Adrenal gland (tissue), 12 donors: Measurements from ENCODE around the gene GAL3ST1. TPM values are rescaled to one million over a fixed set of nuclear protein-coding genes. Genes with fewer than 3 reads are reported as not detected.
A peak's percentile ranks its signal among the peaks of the same experiment; 100 is the strongest.
"Not testable (repeated sequence)": the region's sequence is repeated elsewhere in the genome, so short reads cannot be mapped to it uniquely, and the experiment has no call there.

Experiments used
- DNase-seq, 7 donors: peaks; one replicate each; pipeline ENCODE4 v3.0.0-alpha.2; 2019 to 2020
- H3K27ac ChIP-seq, 5 donors: fragments of 200-600 bp; sonication (generic) in 4 of 5; 1 replicate in 3 of 5; 2 replicates in 2 of 5; pipeline versions ENCODE4 v1.5.1 to v1.8.0; 2016 to 2020; ENCODE audit warnings: mild to moderate bottlenecking in 1 of 5
- H3K27me3 ChIP-seq: fragments of 200-600 bp; 2 replicates; pipeline ENCODE4 v1.8.0; 2021
- H3K36me3 ChIP-seq, 2 donors: fragments of 200-600 bp; replicated peaks in 1 of 2; 1 replicate in 1 of 2; 2 replicates in 1 of 2; pipeline versions ENCODE4 v1.5.1 to v1.8.0; 2018 to 2022
- H3K4me1 ChIP-seq, 2 donors: fragments of 200-600 bp; replicated peaks in 1 of 2; 1 replicate in 1 of 2; 2 replicates in 1 of 2; pipeline versions ENCODE4 v1.5.1 to v1.8.0; 2018 to 2021
- H3K4me3 ChIP-seq, 4 donors: fragments of 200-600 bp; sonication (generic) in 3 of 4; one replicate each; pipeline ENCODE4 v1.5.1; 2016 to 2018
- H3K9me3 ChIP-seq, 3 donors: fragments of 200-600 bp; sonication (generic) in 1 of 3; replicated peaks in 1 of 3; 1 replicate in 2 of 3; 2 replicates in 1 of 3; pipeline versions ENCODE4 v1.5.1 to v1.8.0; 2016 to 2021
- POLR2A ChIP-seq, 2 donors: fragments of 450-650 bp; IDR thresholded peaks; one replicate each; pipeline ENCODE4 v1.6.1; 2017; ENCODE audit warnings: antibody characterized with exemption in 2 of 2, mild to moderate bottlenecking in 2 of 2, moderate library complexity in 1 of 2
- WGBS, 4 donors: extraction: QIAGEN DNeasy Blood & Tissue Kit in 2 of 4; methylation state at CpG; one replicate each; pipeline versions ENCODE4 v1.1.5 to v1.1.7; 2013 to 2017; 5-methylcytosine and 5-hydroxymethylcytosine counted together
- intact Hi-C, 2 donors: fragments of 100-400 bp; cut with DNase I; formaldehyde crosslinking; loops; one replicate each; pipeline versions ENCODE4 v1.14.1 to v1.15.0; 2022 to 2023
- polyA plus RNA-seq, 3 donors: library from polyadenylated mRNA; stranded (reverse); fragments of 200-250 nt in 2 of 3; fragments of 350-450 nt in 1 of 3; fragmentation: Illumina TruSeq in 1 of 3; extraction: RNeasy Lipid Tissue Mini Kit (QIAGEN cat#74804) in 1 of 3; gene quantifications; one replicate each; pipeline ENCODE4 v1.2.3, GENCODE V29; 2013 to 2014
- total RNA-seq, 9 donors: library from RNA; depleted of rRNA in 4 of 9; stranded (reverse); fragments of >200 nt in 4 of 9; fragments of 120-200 nt in 1 of 9; fragmentation: NEBNext Ultra II Directional in 1 of 9; extraction: Animal tissue kit (Norgen Biotek cat#: 25700) in 1 of 9; gene quantifications; one replicate each; pipeline versions ENCODE4 v1.1.0 to v1.2.4, GENCODE V29; 2013 to 2023
- TF ChIP-seq, protein P1 (sequence below), 6 experiments: fragments of 450-650 bp in 4 of 6; fragments of 200-600 bp in 2 of 6; sonication (generic) in 1 of 6; IDR thresholded peaks; 1 replicate in 5 of 6; 2 replicates in 1 of 6; pipeline versions ENCODE4 v1.5.1 to v1.8.0; 2016 to 2021; ENCODE audit warnings: antibody characterized with exemption in 6 of 6, mild to moderate bottlenecking in 2 of 6, moderate library complexity in 1 of 6
- donor health status: healthy with polysubstance abuse.
- donor health status: Bipolar disorder and iron deficiency.
- donor health status: DM: yes; HTN: yes; CAD: no.
- donor health status: DM: no; HTN: no; CAD: no.
- donor health status: DM: no; HTN: no; CAD: no.
- donor health status: DM: yes; HTN: yes; CAD: no.

The GAL3ST1 gene
- total and polyA plus RNA-seq, 12 donors = 0.31 to 0.72 (median 0.45) TPM; not detected in 8

DNA sequence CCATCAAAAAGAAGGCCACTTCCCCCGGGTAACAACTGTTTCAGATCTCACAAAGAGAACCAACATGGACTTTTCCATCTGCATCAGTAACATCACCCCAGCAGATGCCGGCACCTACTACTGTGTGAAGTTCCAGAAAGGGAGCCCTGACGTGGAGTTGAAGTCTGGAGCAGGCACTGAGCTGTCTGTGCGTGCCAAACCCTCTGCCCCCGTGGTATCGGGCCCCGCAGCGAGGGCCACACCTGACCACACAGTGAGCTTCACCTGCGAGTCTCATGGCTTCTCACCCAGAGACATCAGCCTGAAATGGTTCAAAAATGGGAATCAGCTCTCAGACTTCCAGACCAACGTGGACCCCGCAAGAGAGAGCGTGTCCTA is 31.7 kb downstream of the GAL3ST1 start:
- H3K27ac ChIP-seq = no peak overlapping the region
- no peak for TF ChIP-seq POLR2A (IDR thresholded peaks at IDR 0.05)
- TF ChIP-seq, protein P1, sequence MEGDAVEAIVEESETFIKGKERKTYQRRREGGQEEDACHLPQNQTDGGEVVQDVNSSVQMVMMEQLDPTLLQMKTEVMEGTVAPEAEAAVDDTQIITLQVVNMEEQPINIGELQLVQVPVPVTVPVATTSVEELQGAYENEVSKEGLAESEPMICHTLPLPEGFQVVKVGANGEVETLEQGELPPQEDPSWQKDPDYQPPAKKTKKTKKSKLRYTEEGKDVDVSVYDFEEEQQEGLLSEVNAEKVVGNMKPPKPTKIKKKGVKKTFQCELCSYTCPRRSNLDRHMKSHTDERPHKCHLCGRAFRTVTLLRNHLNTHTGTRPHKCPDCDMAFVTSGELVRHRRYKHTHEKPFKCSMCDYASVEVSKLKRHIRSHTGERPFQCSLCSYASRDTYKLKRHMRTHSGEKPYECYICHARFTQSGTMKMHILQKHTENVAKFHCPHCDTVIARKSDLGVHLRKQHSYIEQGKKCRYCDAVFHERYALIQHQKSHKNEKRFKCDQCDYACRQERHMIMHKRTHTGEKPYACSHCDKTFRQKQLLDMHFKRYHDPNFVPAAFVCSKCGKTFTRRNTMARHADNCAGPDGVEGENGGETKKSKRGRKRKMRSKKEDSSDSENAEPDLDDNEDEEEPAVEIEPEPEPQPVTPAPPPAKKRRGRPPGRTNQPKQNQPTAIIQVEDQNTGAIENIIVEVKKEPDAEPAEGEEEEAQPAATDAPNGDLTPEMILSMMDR (IDR thresholded peaks at IDR 0.05) = no peak

DNA sequence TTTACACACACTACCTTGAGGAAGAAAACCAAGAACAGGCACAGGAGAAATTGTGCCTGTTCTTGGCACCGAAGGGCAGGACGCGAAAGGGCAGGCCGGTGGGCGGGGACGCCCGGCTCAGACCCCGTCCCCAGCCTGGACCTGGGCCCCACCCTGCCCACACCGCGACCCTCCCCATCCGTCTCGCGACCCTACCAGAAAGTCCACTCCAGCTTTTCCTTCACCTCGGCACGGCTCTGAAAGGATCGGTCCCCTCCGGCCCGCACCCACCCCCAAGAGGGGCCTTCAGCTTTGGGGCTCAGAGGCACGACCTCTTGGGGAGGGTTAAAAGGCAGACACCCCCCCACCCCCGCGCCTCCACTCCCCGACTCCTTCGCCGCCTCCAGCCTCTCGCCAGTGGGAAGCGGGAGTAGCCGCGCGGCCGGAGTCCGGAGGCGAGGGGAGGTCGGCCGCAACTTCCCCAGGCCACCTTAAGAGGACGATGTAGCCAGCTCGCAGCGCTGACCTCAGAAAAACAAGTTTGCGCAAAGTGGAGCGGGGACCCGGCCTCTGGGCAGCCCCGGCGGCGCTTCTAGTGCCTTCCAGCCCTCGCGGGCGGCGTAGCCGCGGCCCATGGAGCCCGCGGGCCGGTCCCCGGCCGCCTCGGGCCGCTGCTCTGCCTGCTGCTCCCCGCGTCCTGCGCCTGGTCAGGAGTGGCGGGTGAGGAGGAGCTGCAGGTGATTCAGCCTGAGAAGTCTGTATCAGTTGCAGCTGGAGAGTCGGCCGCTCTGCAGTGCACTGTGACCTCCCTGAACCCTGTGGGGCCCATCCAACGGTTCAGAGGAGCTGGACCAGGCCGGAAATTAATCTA is 32.3 kb downstream of the GAL3ST1 start:
- intact Hi-C loops = no loop called here
- DNase-seq = peak in 4 of 7 donors; percentile 15 to 51 (median 36)
- H3K4me3 ChIP-seq = peak overlapping the region in 1 of 4 donors; percentile 53
- 8 to 40% (median 16%) methylated on average over 24 to 64 of the region's 64 CpGs for WGBS, 4 donors
- H3K4me1 ChIP-seq = peaks cover 0 to 8% of the 10 kb centered on the region in 2 donors
- no peak overlapping the region for H3K27ac ChIP-seq
- H3K36me3 ChIP-seq = no peaks in the 10 kb centered on the region
- TF ChIP-seq, protein P1 (IDR thresholded peaks at IDR 0.05) = no peak
- no peak for TF ChIP-seq POLR2A (IDR thresholded peaks at IDR 0.05)
- no peaks in the 10 kb centered on the region for H3K27me3 ChIP-seq
- H3K9me3 ChIP-seq = no peaks in the 10 kb centered on the region

More for the DNA sequence above, 31.7 kb downstream of the GAL3ST1 start:
- no peaks in the 10 kb centered on the region for H3K36me3 ChIP-seq
- no peaks in the 10 kb centered on the region for H3K9me3 ChIP-seq
- no peak overlapping the region for H3K4me3 ChIP-seq
- intact Hi-C loops = no loop called here
- DNase-seq = no peak
- H3K27me3 ChIP-seq = no peaks in the 10 kb centered on the region
- WGBS, 4 donors = 70 to 83% (median 81%) methylated on average over 2 to 12 of the region's 12 CpGs
- peaks cover 0 to 8% of the 10 kb centered on the region in 2 donors for H3K4me1 ChIP-seq

DNA sequence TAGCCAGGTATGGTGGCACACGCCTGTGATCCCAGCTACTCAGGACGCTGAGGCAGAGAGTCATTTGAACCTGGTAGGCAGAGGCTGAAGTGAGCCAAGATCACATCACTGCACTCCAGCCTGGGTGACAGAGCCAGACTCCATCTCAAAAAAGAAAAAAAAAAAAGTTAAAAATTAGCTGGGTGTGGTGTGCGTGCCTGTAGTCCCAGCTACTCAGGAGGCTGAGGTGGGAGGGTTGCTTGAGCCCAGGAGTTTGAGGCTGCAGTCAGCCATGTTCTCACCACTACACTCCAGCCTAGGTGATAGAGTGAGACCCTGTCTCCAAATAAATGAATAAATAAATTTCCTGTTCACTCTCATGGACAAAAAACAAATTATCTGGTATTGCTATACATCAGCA is 33.0 kb downstream of the GAL3ST1 start:
- H3K27me3 ChIP-seq, H3K36me3 ChIP-seq, H3K4me1 ChIP-seq, H3K9me3 ChIP-seq, intact Hi-C loops, H3K27ac ChIP-seq, DNase-seq: not testable (repeated sequence)
- peak overlapping the region in 1 of 4 donors; percentile 53 for H3K4me3 ChIP-seq
- 81 to 92% (median 90%) methylated on average over 3 of the region's 3 CpGs for WGBS, 4 donors

DNA sequence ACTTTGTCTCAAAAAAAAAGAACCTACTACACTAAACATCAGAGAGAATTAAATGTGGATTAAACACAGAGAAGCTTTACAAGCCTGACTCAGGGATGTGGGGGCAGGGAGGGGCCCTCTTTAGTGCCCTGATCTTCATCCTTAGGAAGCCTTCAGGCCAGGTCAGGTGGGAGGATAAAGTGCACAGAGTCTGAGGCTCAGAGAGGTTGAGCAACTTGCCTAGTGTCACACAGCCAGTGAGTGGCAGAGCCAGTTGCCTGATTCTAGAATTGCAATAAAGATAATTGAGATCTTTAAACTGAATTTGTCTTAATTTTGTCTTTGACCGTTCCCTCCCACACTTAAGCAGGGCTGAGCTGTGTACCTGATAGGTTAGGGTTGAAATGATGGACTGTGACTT is 35.1 kb downstream of the GAL3ST1 start:
- no peak overlapping the region for H3K4me3 ChIP-seq
- H3K27me3 ChIP-seq = no peaks in the 10 kb centered on the region
- no peaks in the 10 kb centered on the region for H3K36me3 ChIP-seq
- H3K4me1 ChIP-seq = peaks cover 0 to 8% of the 10 kb centered on the region in 2 donors
- H3K9me3 ChIP-seq = no peaks in the 10 kb centered on the region
- intact Hi-C loops = no loop called here
- no peak for TF ChIP-seq POLR2A (IDR thresholded peaks at IDR 0.05)
- TF ChIP-seq, protein P1 (IDR thresholded peaks at IDR 0.05) = no peak
- no peak for DNase-seq
- H3K27ac ChIP-seq = no peak overlapping the region
- 95 to 100% (median 100%) methylated on average over 1 of the region's 1 CpG for WGBS, 4 donors
